SK-N-MC (cell line): Measurements from ENCODE around the gene PLEK.

ENCODE experiments used
- EZH2 ChIP-seq: fragments of 200-600 bp; sonication (generic); IDR thresholded peaks from one replicate; pipeline ENCODE4 v1.6.1; 2017; ENCODE audit warnings: antibody characterized with exemption
- POLR2AphosphoS5 ChIP-seq: IDR thresholded peaks from 2 replicates; pipeline ENCODE4 v1.6.1; 2012; ENCODE audit warnings: mild to moderate bottlenecking, low read depth, low read length, borderline replicate concordance

GRCh38 chr2:68418419-68418818 lies 53.3 kb downstream of the PLEK start:
- no peak for TF ChIP-seq POLR2AphosphoS5
- no peak for TF ChIP-seq EZH2
